Fibroblast of villous mesenchyme (primary cell): ENCODE data around the gene MEGF9. TPM values are rescaled to one million over a fixed set of nuclear protein-coding genes. Genes with fewer than 3 reads are reported as not detected.

Source experiments
- DNase-seq: peaks from one replicate; pipeline ENCODE4 v3.0.0-alpha.2; 2010; ENCODE audit warnings: low read depth
- H3K4me3 ChIP-seq: 2 replicates; pipeline ENCODE4 v1.5.1; 2011; ENCODE audit warnings: low read depth, mild to moderate bottlenecking, low read length
- total RNA-seq: library from RNA; depleted of rRNA; stranded (reverse); fragments of >200 nt; gene quantifications from 2 replicates; pipeline ENCODE4 v1.2.3, GENCODE V29; 2012
- TF ChIP-seq, protein P1 (sequence below): IDR thresholded peaks from 2 replicates; pipeline ENCODE4 v1.5.1; 2012; ENCODE audit warnings: low read depth, mild to moderate bottlenecking, low read length; ENCODE audit not compliant: insufficient read depth

The MEGF9 gene
- total RNA-seq, 1 donor: 4.3 TPM

DNA sequence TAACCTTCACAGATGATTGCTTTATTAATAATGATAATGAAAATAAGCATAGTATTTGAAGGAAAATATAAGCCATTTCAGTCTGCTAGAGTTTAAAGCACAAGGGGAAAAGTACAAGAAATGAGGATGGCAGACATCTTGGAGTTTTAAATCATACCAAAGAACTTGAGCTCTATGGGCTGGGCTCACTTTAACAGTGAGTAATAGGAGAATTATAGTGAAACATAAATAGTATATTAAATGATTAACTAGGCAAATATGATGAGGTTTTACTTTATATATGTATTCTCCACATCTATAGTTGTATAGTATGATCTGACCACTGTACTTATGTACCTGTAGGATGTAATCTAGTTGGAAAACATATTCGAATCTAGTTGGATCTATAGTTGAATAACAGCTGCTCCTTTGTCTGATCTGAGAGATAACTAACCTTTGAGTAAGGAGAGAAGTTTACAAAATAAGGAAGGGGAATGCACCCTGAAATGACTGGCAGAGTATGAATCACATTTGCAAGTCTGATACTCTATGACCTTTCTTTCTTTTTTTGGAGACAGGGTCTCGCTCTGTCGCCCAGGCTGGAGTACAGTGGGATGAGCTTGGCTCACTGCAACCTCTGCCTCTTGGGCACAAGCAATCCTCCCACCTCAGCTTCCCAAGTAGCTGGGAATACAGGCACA is 17.6 kb downstream of the MEGF9 start:
- TF ChIP-seq, protein P1, sequence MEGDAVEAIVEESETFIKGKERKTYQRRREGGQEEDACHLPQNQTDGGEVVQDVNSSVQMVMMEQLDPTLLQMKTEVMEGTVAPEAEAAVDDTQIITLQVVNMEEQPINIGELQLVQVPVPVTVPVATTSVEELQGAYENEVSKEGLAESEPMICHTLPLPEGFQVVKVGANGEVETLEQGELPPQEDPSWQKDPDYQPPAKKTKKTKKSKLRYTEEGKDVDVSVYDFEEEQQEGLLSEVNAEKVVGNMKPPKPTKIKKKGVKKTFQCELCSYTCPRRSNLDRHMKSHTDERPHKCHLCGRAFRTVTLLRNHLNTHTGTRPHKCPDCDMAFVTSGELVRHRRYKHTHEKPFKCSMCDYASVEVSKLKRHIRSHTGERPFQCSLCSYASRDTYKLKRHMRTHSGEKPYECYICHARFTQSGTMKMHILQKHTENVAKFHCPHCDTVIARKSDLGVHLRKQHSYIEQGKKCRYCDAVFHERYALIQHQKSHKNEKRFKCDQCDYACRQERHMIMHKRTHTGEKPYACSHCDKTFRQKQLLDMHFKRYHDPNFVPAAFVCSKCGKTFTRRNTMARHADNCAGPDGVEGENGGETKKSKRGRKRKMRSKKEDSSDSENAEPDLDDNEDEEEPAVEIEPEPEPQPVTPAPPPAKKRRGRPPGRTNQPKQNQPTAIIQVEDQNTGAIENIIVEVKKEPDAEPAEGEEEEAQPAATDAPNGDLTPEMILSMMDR: no peak
- no peak for DNase-seq
- H3K4me3 ChIP-seq: no peak overlapping the region

DNA sequence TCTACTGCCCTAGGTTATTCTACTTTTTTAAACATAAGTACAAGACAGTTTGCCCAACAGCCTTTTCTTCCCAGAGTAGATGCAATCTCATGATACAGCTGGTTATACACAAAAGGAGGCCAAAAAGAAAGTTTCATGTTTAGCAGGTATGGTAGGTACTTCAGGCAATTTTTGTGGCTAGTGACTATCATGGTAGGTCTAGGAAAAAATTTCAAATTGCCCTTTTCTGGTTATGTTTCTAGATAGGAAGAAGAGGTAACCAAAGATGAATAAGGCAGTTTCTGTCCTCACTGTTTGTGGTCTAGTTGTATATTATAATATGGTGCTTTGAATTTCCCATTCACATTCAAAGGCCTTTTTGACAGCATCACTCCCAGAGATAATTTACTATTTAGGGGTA is 19.7 kb downstream of the MEGF9 start:
- TF ChIP-seq, protein P1: no peak
- no peak for DNase-seq
- H3K4me3 ChIP-seq: no peak overlapping the region

DNA sequence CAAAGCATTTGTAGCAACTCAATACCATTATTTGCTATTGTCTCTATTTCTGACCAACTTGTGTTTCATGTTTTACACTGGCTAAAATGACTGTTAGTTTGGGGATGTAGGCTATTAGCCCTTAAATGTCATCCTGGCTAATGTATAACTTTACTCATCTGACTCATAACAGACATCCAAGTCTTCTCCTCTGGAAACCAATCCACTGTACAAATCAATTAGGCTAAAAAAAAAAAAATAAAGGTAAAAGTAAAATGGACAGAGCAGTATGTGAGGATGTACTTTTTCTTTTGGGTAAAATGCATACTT is 20.6 kb downstream of the MEGF9 start:
- TF ChIP-seq, protein P1: no peak
- no peak for DNase-seq
- no peak overlapping the region for H3K4me3 ChIP-seq

DNA sequence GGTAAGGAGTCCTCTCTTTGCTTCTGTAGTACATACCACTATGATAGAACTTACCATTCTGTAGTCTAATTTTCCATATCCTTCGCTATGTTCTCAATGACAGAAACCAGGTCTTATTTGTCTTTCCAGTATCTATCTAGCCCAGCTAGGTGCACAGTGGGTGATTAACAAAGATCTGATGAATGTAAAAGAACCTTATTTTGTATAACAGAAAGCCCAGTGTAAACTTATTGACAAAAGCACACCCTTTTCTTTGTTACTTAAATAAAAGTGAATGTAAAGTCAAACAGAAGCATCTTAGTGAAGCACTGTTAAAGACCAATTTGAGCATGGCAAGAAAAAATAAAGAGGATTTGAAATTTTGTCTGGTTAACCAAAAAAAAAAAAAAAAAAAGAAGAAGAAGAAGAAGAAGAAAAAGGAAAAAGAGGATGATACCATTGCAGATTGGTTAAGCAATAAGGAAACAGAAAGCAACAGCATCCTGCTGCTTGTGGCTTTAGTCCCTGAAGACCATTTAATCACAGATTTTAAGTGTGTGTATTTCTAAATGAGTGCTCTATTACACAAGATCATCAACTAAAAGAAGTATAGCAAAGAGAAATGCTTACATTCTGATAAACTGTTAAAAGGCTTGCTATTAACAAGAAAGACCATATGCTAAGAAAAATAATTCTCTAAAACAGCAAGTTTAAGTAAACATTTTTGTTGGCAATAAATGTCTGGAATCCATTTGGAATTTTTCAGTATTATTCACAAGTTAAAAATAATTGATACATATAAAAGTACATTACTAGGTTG is 21.2 kb downstream of the MEGF9 start:
- TF ChIP-seq, protein P1: no peak
- H3K4me3 ChIP-seq: no peak overlapping the region
- DNase-seq: peak; percentile 71

DNA sequence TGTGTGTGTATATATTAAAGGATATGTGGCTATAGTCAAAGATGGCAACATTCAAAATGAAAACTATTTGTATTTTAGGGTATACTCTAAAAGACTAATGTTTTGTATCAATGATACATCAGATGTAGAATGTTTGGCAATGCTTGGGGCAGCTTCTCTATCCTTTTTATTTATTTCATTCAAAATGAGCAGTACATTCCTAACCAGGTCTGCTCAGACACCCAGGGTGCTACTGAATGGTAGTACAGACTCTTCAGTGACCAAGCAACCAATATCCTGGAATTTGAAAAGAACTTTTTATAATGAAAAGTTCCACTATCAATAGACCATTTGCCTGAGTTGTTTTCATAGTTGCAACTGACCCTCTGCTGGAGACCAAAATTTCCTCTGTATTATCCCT is 23.9 kb downstream of the MEGF9 start:
- no peak for DNase-seq
- TF ChIP-seq, protein P1: no peak
- no peak overlapping the region for H3K4me3 ChIP-seq

DNA sequence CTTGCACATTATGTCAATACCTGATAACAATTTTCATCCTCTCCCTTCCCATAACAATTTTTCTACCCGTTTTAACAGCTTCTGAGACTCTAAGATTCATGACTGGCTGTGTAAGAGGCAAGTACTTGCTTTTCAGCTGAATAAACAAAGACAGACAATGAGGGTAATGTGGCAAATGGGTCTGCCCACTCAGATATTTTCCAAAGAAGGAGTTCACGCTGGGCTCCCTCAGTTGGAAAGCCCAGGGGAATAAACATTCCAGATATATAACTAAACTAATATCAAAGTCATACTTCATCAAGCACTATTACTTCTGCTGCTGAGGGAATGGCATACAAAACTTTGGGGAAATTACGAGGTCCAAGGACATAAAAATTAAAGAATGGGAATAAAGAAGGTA is 24.4 kb downstream of the MEGF9 start:
- TF ChIP-seq, protein P1: no peak
- H3K4me3 ChIP-seq: no peak overlapping the region
- DNase-seq: no peak
